ENCODE measurements around the gene COX10.

COX10 gene

GRCh38 chr17:14144508-14144907 is 75.2 kb downstream of the COX10 start:
- no peak for ATAC-seq
- TF ChIP-seq ISL1 (CRISPR knock-in tag; IDR thresholded peaks at IDR 0.05) (no peak), TOX (CRISPR knock-in tag; IDR thresholded peaks at IDR 0.05; ENCODE audit: borderline replicate concordance) (no peak), TSHZ2 (CRISPR knock-in tag; IDR thresholded peaks at IDR 0.05) (no peak), TCF4 (CRISPR knock-in tag; IDR thresholded peaks at IDR 0.05; ENCODE audit: borderline replicate concordance) (no peak)

- no peak for ATAC-seq
- TF ChIP-seq PATZ1 (CRISPR knock-in tag; IDR thresholded peaks at IDR 0.05; ENCODE audit: borderline replicate concordance) = no peak
- no peak for TF ChIP-seq PPARA (CRISPR knock-in tag; IDR thresholded peaks at IDR 0.05; ENCODE audit: borderline replicate concordance)
- TF ChIP-seq TSHZ2 (CRISPR knock-in tag; IDR thresholded peaks at IDR 0.05) = no peak
- TF ChIP-seq RARB (CRISPR knock-in tag; IDR thresholded peaks at IDR 0.05) = no peak
- no peak for TF ChIP-seq CSRNP3 (CRISPR knock-in tag; IDR thresholded peaks at IDR 0.05)
- no peak for TF ChIP-seq ZNF8 (CRISPR knock-in tag; IDR thresholded peaks at IDR 0.05)
- TF ChIP-seq ZNF565 (CRISPR knock-in tag; conservative IDR thresholded peaks at IDR 0.05; ENCODE audit: low read depth) = no peak
- no peak for TF ChIP-seq ZFP3 (CRISPR knock-in tag; IDR thresholded peaks at IDR 0.05)
- TF ChIP-seq ISL1 (CRISPR knock-in tag; IDR thresholded peaks at IDR 0.05) = no peak
- no peak for TF ChIP-seq ZC3H10 (CRISPR knock-in tag; IDR thresholded peaks at IDR 0.05)
- TF ChIP-seq GLIS3 (CRISPR knock-in tag; IDR thresholded peaks at IDR 0.05) = no peak
- no peak for TF ChIP-seq ARNTL (CRISPR knock-in tag; IDR thresholded peaks at IDR 0.05; ENCODE audit: borderline replicate concordance, low read depth)
- TF ChIP-seq ZFP30 (CRISPR knock-in tag; IDR thresholded peaks at IDR 0.05) = no peak
- TF ChIP-seq ESRRG (CRISPR knock-in tag; IDR thresholded peaks at IDR 0.05) = no peak
- no peak for TF ChIP-seq SNAI2 (CRISPR knock-in tag; IDR thresholded peaks at IDR 0.05)
Observed at GRCh38 chr17:14149751-14150150, 80.4 kb downstream of the COX10 start.

- no peak for ATAC-seq
- TF ChIP-seq ARNTL (CRISPR knock-in tag; IDR thresholded peaks at IDR 0.05; ENCODE audit: borderline replicate concordance, low read depth) (no peak), PATZ1 (CRISPR knock-in tag; IDR thresholded peaks at IDR 0.05; ENCODE audit: borderline replicate concordance) (no peak), ZNF565 (CRISPR knock-in tag; conservative IDR thresholded peaks at IDR 0.05; ENCODE audit: low read depth) (no peak), CSDC2 (CRISPR knock-in tag; IDR thresholded peaks at IDR 0.05) (no peak), SNAI2 (CRISPR knock-in tag; IDR thresholded peaks at IDR 0.05) (no peak), ZFP3 (CRISPR knock-in tag; IDR thresholded peaks at IDR 0.05) (no peak), GLIS3 (CRISPR knock-in tag; IDR thresholded peaks at IDR 0.05) (no peak), ISL1 (CRISPR knock-in tag; IDR thresholded peaks at IDR 0.05) (no peak)
Observed at GRCh38 chr17:14150619-14151018, 81.3 kb downstream of the COX10 start.
